Right lobe of liver (tissue), 4 donors: Measurements from ENCODE around the gene TBC1D7.

Experiments
- POLR2A ChIP-seq: fragments of 450-650 bp; IDR thresholded peaks from one replicate; pipeline ENCODE4 v1.6.1; 2017; ENCODE audit warnings: antibody characterized with exemption, mild to moderate bottlenecking
- TF ChIP-seq, protein P1 (sequence below), 4 donors: fragments of 200-600 bp in 3 of 4; fragments of 450-650 bp in 1 of 4; IDR thresholded peaks; one replicate each; pipeline versions ENCODE4 v1.5.1 to v1.8.0; 2016 to 2022; ENCODE audit warnings: antibody characterized with exemption in 4 of 4, mild to moderate bottlenecking in 2 of 4
- donor health status: DM: no; HTN: no; CAD: no.
- donor health status: DM: no; HTN: no; CAD: no.
- donor health status: DM: no; HTN: yes; CAD: no.

DNA sequence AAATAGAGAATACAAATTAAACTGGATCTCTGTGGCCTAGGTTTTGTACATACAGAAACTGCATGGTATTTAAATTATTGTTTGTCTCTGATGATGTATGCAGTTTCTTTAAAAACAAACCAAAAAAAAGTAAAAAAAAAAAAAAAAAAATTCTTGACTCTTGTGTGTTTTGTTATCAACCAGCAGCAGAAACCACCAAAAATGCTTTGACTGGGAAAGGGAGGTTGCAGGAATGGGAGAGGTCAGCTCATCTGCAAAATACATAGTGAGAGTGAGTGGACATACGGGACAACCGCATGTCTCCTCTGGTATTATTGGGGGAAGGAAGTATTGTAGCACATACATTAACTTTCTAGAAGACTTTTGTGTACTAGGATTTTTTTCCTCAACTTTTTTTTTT, 38.0 kb downstream of the TBC1D7 start:
- TF ChIP-seq, protein P1, sequence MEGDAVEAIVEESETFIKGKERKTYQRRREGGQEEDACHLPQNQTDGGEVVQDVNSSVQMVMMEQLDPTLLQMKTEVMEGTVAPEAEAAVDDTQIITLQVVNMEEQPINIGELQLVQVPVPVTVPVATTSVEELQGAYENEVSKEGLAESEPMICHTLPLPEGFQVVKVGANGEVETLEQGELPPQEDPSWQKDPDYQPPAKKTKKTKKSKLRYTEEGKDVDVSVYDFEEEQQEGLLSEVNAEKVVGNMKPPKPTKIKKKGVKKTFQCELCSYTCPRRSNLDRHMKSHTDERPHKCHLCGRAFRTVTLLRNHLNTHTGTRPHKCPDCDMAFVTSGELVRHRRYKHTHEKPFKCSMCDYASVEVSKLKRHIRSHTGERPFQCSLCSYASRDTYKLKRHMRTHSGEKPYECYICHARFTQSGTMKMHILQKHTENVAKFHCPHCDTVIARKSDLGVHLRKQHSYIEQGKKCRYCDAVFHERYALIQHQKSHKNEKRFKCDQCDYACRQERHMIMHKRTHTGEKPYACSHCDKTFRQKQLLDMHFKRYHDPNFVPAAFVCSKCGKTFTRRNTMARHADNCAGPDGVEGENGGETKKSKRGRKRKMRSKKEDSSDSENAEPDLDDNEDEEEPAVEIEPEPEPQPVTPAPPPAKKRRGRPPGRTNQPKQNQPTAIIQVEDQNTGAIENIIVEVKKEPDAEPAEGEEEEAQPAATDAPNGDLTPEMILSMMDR (IDR thresholded peaks at IDR 0.05), result no peak
- no peak for TF ChIP-seq POLR2A
